Astrocyte (in vitro differentiated cells and primary cell): Measurements from ENCODE around the gene PAX8. TPM values are rescaled to one million over a fixed set of nuclear protein-coding genes. Genes with fewer than 3 reads are reported as not detected.
A peak's percentile ranks its signal among the peaks of the same experiment; 100 is the strongest.

Source experiments
- DNase-seq: peaks from one replicate; pipeline ENCODE4 v3.0.0-alpha.2; 2010; ENCODE audit warnings: low read depth
- FAIRE-seq: peaks from 2 replicates; lab custom pipeline; 2011; peaks lifted over from hg19 to GRCh38; lab: Jason Lieb, UNC
- H2AFZ ChIP-seq: 2 replicates; pipeline ENCODE4 v1.6.0; 2012; ENCODE audit warnings: low read depth, low read length, inconsistent platforms
- H3K27ac ChIP-seq: 2 replicates; pipeline ENCODE4 v1.5.1; 2011; ENCODE audit warnings: low read depth, low read length, inconsistent platforms
- H3K27me3 ChIP-seq: 2 replicates; pipeline ENCODE4 v1.6.0; 2011; ENCODE audit warnings: low read length, inconsistent platforms; ENCODE audit not compliant: insufficient read depth
- H3K36me3 ChIP-seq: 2 replicates; pipeline ENCODE4 v1.5.1; 2011; ENCODE audit warnings: low read length, inconsistent platforms; ENCODE audit not compliant: insufficient read depth
- H3K4me1 ChIP-seq: 2 replicates; pipeline ENCODE4 v1.5.1; 2011; ENCODE audit warnings: low read length, inconsistent platforms; ENCODE audit not compliant: insufficient read depth
- H3K4me2 ChIP-seq: 2 replicates; pipeline ENCODE4 v1.6.0; 2012; ENCODE audit warnings: low read length, inconsistent platforms
- H3K4me3 ChIP-seq: 2 replicates; pipeline ENCODE4 v1.5.1; 2011; ENCODE audit warnings: low read depth, mild to moderate bottlenecking, low read length, inconsistent platforms; ENCODE audit not compliant: insufficient read depth
- H3K79me2 ChIP-seq: 2 replicates; pipeline ENCODE4 v1.6.0; 2012; ENCODE audit warnings: mild to moderate bottlenecking, low read length, inconsistent platforms; ENCODE audit not compliant: insufficient read depth
- H3K9ac ChIP-seq: 2 replicates; pipeline ENCODE4 v1.6.0; 2012; ENCODE audit warnings: mild to moderate bottlenecking, low read length, inconsistent platforms
- H3K9me3 ChIP-seq: 2 replicates; pipeline ENCODE4 v1.5.1; 2012; ENCODE audit warnings: low read depth, mild to moderate bottlenecking, low read length, inconsistent platforms; ENCODE audit not compliant: insufficient read depth
- H4K20me1 ChIP-seq: 2 replicates; pipeline ENCODE4 v1.6.0; 2012; ENCODE audit warnings: low read length, inconsistent platforms; ENCODE audit not compliant: insufficient read depth
- H3K27ac Mint-ChIP-seq: one replicate; pipeline ENCODE4 v1.8.0; 2021; ENCODE audit warnings: mild to moderate bottlenecking, mixed read lengths; ENCODE audit not compliant: unreplicated experiment
- H3K27me3 Mint-ChIP-seq: one replicate; pipeline ENCODE4 v1.8.0; 2021; ENCODE audit warnings: low read depth, mixed read lengths; ENCODE audit not compliant: unreplicated experiment
- H3K36me3 Mint-ChIP-seq: one replicate; pipeline ENCODE4 v1.8.0; 2021; ENCODE audit warnings: low read depth, mixed read lengths; ENCODE audit not compliant: unreplicated experiment
- H3K4me1 Mint-ChIP-seq: one replicate; pipeline ENCODE4 v1.8.0; 2021; ENCODE audit warnings: low read depth, mixed read lengths; ENCODE audit not compliant: unreplicated experiment
- H3K4me3 Mint-ChIP-seq: one replicate; pipeline ENCODE4 v1.8.0; 2021; ENCODE audit warnings: mild to moderate bottlenecking, moderate library complexity, mixed read lengths; ENCODE audit not compliant: unreplicated experiment
- H3K9me3 Mint-ChIP-seq: one replicate; pipeline ENCODE4 v1.8.0; 2021; ENCODE audit warnings: mild to moderate bottlenecking, mixed read lengths; ENCODE audit not compliant: unreplicated experiment
- EZH2 ChIP-seq: IDR thresholded peaks from 2 replicates; pipeline ENCODE4 v1.6.1; 2012; ENCODE audit warnings: mild to moderate bottlenecking, low read length, inconsistent platforms; ENCODE audit not compliant: insufficient read depth
- total RNA-seq: library from RNA; stranded (reverse); gene quantifications from 2 replicates; pipeline ENCODE4 v1.2.1, GENCODE V29; 2021
- TF ChIP-seq, protein P1 (sequence below): IDR thresholded peaks from 2 replicates; pipeline ENCODE4 v1.5.1; 2011; ENCODE audit warnings: low read depth, mild to moderate bottlenecking, inconsistent platforms, low read length, moderate library complexity; ENCODE audit not compliant: insufficient read depth

Gene PAX8
- total RNA-seq, 1 donor from 2014 or later, result 0.48 TPM

DNA sequence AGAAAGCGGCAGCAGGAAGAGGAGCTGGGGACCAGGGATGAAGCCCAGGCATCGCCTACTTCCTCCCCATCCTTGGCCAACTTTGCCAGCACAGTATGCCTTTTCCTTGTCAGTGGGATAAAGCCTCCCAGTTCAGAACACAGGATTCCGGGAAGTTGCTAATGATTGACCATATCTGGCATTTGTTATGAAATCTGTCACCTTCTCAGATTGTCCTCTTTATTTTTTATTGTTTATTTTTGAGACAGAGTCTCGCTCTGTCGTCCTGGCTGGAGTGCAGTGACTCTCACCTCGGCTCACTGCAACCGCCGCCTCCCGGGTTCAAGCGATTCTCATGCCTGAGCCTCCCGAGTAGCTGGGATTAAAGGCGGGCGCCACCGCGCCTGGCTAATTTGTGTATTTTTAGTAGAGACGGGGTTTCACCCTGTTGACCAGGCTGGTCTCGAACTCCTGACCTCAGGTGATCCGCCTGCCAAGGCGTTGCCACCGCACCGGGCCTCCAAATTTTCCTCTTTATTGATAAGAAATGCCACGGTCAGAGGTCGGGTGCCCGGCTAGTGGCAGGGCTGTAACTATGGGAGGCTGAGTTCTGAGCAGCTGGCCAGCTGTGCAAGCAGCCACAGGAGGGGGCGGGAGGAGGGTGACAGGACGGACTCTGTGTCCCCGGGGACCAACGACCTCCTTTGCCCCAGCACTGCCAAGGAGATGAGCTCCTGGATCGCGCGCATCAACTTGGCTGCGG lies 80.5 kb downstream of the PAX8 start:
- FAIRE-seq (no peak), DNase-seq (no peak)
- Mint-ChIP-seq H3K4me1 (peaks cover 7% of the 10 kb centered on the region), H3K4me3 (peak overlapping the region; percentile 81), H3K9me3 (no peaks in the 10 kb centered on the region), H3K36me3 (peaks cover 3% of the 10 kb centered on the region), H3K27me3 (peaks cover 43% of the 10 kb centered on the region), H3K27ac (no peak overlapping the region)
- no peaks in the 10 kb centered on the region for H3K36me3 ChIP-seq
- TF ChIP-seq, protein P1, sequence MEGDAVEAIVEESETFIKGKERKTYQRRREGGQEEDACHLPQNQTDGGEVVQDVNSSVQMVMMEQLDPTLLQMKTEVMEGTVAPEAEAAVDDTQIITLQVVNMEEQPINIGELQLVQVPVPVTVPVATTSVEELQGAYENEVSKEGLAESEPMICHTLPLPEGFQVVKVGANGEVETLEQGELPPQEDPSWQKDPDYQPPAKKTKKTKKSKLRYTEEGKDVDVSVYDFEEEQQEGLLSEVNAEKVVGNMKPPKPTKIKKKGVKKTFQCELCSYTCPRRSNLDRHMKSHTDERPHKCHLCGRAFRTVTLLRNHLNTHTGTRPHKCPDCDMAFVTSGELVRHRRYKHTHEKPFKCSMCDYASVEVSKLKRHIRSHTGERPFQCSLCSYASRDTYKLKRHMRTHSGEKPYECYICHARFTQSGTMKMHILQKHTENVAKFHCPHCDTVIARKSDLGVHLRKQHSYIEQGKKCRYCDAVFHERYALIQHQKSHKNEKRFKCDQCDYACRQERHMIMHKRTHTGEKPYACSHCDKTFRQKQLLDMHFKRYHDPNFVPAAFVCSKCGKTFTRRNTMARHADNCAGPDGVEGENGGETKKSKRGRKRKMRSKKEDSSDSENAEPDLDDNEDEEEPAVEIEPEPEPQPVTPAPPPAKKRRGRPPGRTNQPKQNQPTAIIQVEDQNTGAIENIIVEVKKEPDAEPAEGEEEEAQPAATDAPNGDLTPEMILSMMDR, result no peak
- H3K9ac ChIP-seq, result peak overlapping the region; percentile 77
- H3K4me1 ChIP-seq, result peaks cover 24% of the 10 kb centered on the region
- no peaks in the 10 kb centered on the region for H3K27me3 ChIP-seq
- no peaks in the 10 kb centered on the region for H4K20me1 ChIP-seq
- H2AFZ ChIP-seq, result peak overlapping the region; percentile 96
- no peaks in the 10 kb centered on the region for H3K9me3 ChIP-seq
- H3K27ac ChIP-seq, result no peak overlapping the region
- H3K4me3 ChIP-seq, result peak overlapping the region; percentile 70
- H3K79me2 ChIP-seq, result no peaks in the 10 kb centered on the region
- peak overlapping the region; percentile 95 for H3K4me2 ChIP-seq

- Mint-ChIP-seq H3K27me3 (peaks cover 49% of the 10 kb centered on the region), H3K9me3 (no peaks in the 10 kb centered on the region), H3K27ac (no peak overlapping the region), H3K4me1 (peaks cover 2% of the 10 kb centered on the region), H3K36me3 (peaks cover 3% of the 10 kb centered on the region), H3K4me3 (peak overlapping the region; percentile 81)
- TF ChIP-seq EZH2, result no peak
- TF ChIP-seq, protein P1, result no peak
- FAIRE-seq (no peak), DNase-seq (no peak)
- H3K4me2 ChIP-seq, result no peak overlapping the region
- no peak overlapping the region for H3K27ac ChIP-seq
- no peaks in the 10 kb centered on the region for H3K9me3 ChIP-seq
- no peak overlapping the region for H3K9ac ChIP-seq
- H3K4me1 ChIP-seq, result peaks cover 17% of the 10 kb centered on the region
- no peaks in the 10 kb centered on the region for H3K36me3 ChIP-seq
- H2AFZ ChIP-seq, result no peak overlapping the region
- H3K4me3 ChIP-seq, result no peak overlapping the region
- H4K20me1 ChIP-seq, result no peaks in the 10 kb centered on the region
- no peaks in the 10 kb centered on the region for H3K27me3 ChIP-seq
- H3K79me2 ChIP-seq, result no peaks in the 10 kb centered on the region
Observed at GRCh38 chr2:113197347-113198047, 81.2 kb downstream of the PAX8 start.

GRCh38 chr2:113196839-113197238 lies 81.9 kb downstream of the PAX8 start:
- no peak overlapping the region for H3K27ac Mint-ChIP-seq
- FAIRE-seq, result no peak
- no peaks in the 10 kb centered on the region for H3K79me2 ChIP-seq

More at GRCh38 chr2:113196839-113197238, 81.9 kb downstream of the PAX8 start:
- DNase-seq, result no peak
- Histone ChIP-seq H3K4me3 (no peak overlapping the region), H3K27me3 (no peaks in the 10 kb centered on the region), H3K9ac (no peak overlapping the region), H4K20me1 (no peaks in the 10 kb centered on the region), H2AFZ (no peak overlapping the region), H3K4me1 (peaks cover 11% of the 10 kb centered on the region), H3K4me2 (no peak overlapping the region), H3K36me3 (no peaks in the 10 kb centered on the region), H3K27ac (no peak overlapping the region), H3K9me3 (no peaks in the 10 kb centered on the region)
- Mint-ChIP-seq H3K27me3 (peaks cover 50% of the 10 kb centered on the region), H3K9me3 (no peaks in the 10 kb centered on the region), H3K36me3 (peaks cover 3% of the 10 kb centered on the region), H3K4me3 (no peak overlapping the region), H3K4me1 (peaks cover 2% of the 10 kb centered on the region)
- TF ChIP-seq, protein P1, result no peak
- no peak for TF ChIP-seq EZH2
